ENCODE data around the gene NAPA. TPM values are rescaled to one million over a fixed set of nuclear protein-coding genes. Genes with fewer than 3 reads are reported as not detected.

Gene NAPA
- total and polyA plus RNA-seq, 10 of the 15 experiments (the other 5 are each of a cell fraction or from before 2014, with no cell fraction given): 8.2 to 193 (median 102) TPM

GRCh38 chr19:47512183-47512947 lies 2.5 kb downstream of the NAPA start:
- peak overlapping the region; percentile 88 for H3K4me2 ChIP-seq (ENCODE audit: control insufficient read depth, insufficient read depth)
- peaks cover 25% of the 10 kb centered on the region for H3K4me1 ChIP-seq (ENCODE audit: control insufficient read depth, insufficient read depth, low read length)
- peak overlapping the region; percentile 68 for H3K27ac ChIP-seq (ENCODE audit: control insufficient read depth, insufficient read depth)
- ATAC-seq (no peak), FAIRE-seq (no peak), DNase-seq (ENCODE audit: low read depth, low spot score) (no peak)
- ChIA-PET RAD21 (ENCODE audit: unreplicated experiment) (no interaction called here), SMC1A (ENCODE audit: uncharacterized antibody, unreplicated experiment) (interaction anchor here (0.6 to 3.2 kb wide), 4 partner anchors 28 to 810 kb away, joined by 3 to 16 read pairs (median 4); partner anchors contain the start of gene KPTN), POLR2A (no interaction called here), CTCF (interaction anchor here (1.1 to 2.2 kb wide), 5 partner anchors 24 to 194 kb away, joined by 3 to 7 read pairs (median 5); no protein-coding TSS in a partner anchor)
- H3K27me3 ChIP-seq (replicated peaks in 1 of 2; ENCODE audit: control insufficient read depth in 2 of 2, insufficient read depth in 2 of 2, low read length in 1 of 2): no peaks in the 10 kb centered on the region
- no peaks in the 10 kb centered on the region; the same call in 1 of the 2 replicates for H4K20me1 ChIP-seq (ENCODE audit: control insufficient read depth, insufficient read depth)
- H3K36me3 ChIP-seq (ENCODE audit: control insufficient read depth in 2 of 2, insufficient read depth in 2 of 2, low read length in 1 of 2): peaks cover 2 to 4% of the 10 kb centered on the region in 2 experiments; a peak in 3 of 4 replicates
- WGBS (ENCODE audit: insufficient coverage, insufficient replicate concordance, low lambda C conversion rate, missing lambda C conversion rate): 63% methylated on average over 11 of the region's 11 CpGs
- no peaks in the 10 kb centered on the region for H3K9me3 ChIP-seq (replicated peaks; ENCODE audit: control insufficient read depth, insufficient read depth, low read length)
- intact Hi-C loops (cut with micrococcal nuclease; ENCODE audit: unreplicated experiment) (loop anchor here (10.0 kb wide), 1 partner anchor 228 kb away; no protein-coding TSS in a partner anchor), in situ Hi-C loops (cut with MboI) (no loop called here)
- no peak overlapping the region for H2AFZ ChIP-seq (ENCODE audit: control insufficient read depth, low read depth, low read length)
- H3K79me2 ChIP-seq (ENCODE audit: control insufficient read depth, insufficient read depth, low read length): peaks cover 70% of the 10 kb centered on the region
- no TSS peak for BruUV-seq (replicated peaks)
- TF ChIP-seq ATF7 (IDR thresholded peaks at IDR 0.05; ENCODE audit: low read depth): peak; percentile 51
- no peak for TF ChIP-seq E2F4 (IDR thresholded peaks at IDR 0.05; ENCODE audit: low read depth, low read length)
- H3K9ac ChIP-seq (ENCODE audit: control insufficient read depth, insufficient read depth, low read length): peak overlapping the region; percentile 100
- H3K4me3 ChIP-seq: peak overlapping the region; percentile 66

GRCh38 chr19:47511681-47512080 lies 3.2 kb downstream of the NAPA start:
- no peaks in the 10 kb centered on the region for H3K27me3 ChIP-seq (replicated peaks in 1 of 2; ENCODE audit: control insufficient read depth in 2 of 2, insufficient read depth in 2 of 2, low read length in 1 of 2)
- ATAC-seq (no peak), DNase-seq (ENCODE audit: low read depth, low spot score) (no peak), FAIRE-seq (no peak)
- peak overlapping the region; percentile 66; the same call in 1 of the 2 replicates for H3K4me3 ChIP-seq
- ChIA-PET POLR2A (interaction anchor here (0.6 to 0.8 kb wide), 2 partner anchors 23 to 29 kb away, joined by 3 to 4 read pairs; no protein-coding TSS in a partner anchor), RAD21 (ENCODE audit: unreplicated experiment) (no interaction called here), SMC1A (ENCODE audit: uncharacterized antibody, unreplicated experiment) (interaction anchor here (0.6 to 3.2 kb wide), 2 partner anchors 28 to 809 kb away, joined by 3 to 16 read pairs; partner anchors contain the start of gene KPTN), CTCF (interaction anchor here (1.2 to 2.2 kb wide), 2 partner anchors 23 to 75 kb away, joined by 3 to 7 read pairs; no protein-coding TSS in a partner anchor)
- H4K20me1 ChIP-seq (ENCODE audit: control insufficient read depth, insufficient read depth): no peaks in the 10 kb centered on the region; the same call in 1 of the 2 replicates
- H3K36me3 ChIP-seq (ENCODE audit: control insufficient read depth in 2 of 2, insufficient read depth in 2 of 2, low read length in 1 of 2): peaks cover 7 to 8% of the 10 kb centered on the region in 2 experiments; a peak in 3 of 4 replicates
- no peak overlapping the region; the same call in 1 of the 2 replicates for H3K9ac ChIP-seq (ENCODE audit: control insufficient read depth, insufficient read depth, low read length)
- peaks cover 18% of the 10 kb centered on the region for H3K4me1 ChIP-seq (ENCODE audit: control insufficient read depth, insufficient read depth, low read length)
- in situ Hi-C loops (cut with MboI): no loop called here
- no peak overlapping the region for H2AFZ ChIP-seq (ENCODE audit: control insufficient read depth, low read depth, low read length)
- BruUV-seq (replicated peaks): no TSS peak
- 0 out of 2 replicates have a peak overlapping the region, but pooled peaks have one; percentile 1 for H3K4me2 ChIP-seq (ENCODE audit: control insufficient read depth, insufficient read depth)
- intact Hi-C loops (cut with micrococcal nuclease; ENCODE audit: unreplicated experiment): loop anchor here (10.0 kb wide), 1 partner anchor 227 kb away; no protein-coding TSS in a partner anchor
- no peak overlapping the region for H3K27ac ChIP-seq (ENCODE audit: control insufficient read depth, insufficient read depth)
- no peaks in the 10 kb centered on the region for H3K9me3 ChIP-seq (replicated peaks; ENCODE audit: control insufficient read depth, insufficient read depth, low read length)
- 97% methylated on average over 7 of the region's 7 CpGs for WGBS (ENCODE audit: insufficient coverage, insufficient replicate concordance, low lambda C conversion rate, missing lambda C conversion rate)
- H3K79me2 ChIP-seq (ENCODE audit: control insufficient read depth, insufficient read depth, low read length): peaks cover 73% of the 10 kb centered on the region
- TF ChIP-seq, protein P1, sequence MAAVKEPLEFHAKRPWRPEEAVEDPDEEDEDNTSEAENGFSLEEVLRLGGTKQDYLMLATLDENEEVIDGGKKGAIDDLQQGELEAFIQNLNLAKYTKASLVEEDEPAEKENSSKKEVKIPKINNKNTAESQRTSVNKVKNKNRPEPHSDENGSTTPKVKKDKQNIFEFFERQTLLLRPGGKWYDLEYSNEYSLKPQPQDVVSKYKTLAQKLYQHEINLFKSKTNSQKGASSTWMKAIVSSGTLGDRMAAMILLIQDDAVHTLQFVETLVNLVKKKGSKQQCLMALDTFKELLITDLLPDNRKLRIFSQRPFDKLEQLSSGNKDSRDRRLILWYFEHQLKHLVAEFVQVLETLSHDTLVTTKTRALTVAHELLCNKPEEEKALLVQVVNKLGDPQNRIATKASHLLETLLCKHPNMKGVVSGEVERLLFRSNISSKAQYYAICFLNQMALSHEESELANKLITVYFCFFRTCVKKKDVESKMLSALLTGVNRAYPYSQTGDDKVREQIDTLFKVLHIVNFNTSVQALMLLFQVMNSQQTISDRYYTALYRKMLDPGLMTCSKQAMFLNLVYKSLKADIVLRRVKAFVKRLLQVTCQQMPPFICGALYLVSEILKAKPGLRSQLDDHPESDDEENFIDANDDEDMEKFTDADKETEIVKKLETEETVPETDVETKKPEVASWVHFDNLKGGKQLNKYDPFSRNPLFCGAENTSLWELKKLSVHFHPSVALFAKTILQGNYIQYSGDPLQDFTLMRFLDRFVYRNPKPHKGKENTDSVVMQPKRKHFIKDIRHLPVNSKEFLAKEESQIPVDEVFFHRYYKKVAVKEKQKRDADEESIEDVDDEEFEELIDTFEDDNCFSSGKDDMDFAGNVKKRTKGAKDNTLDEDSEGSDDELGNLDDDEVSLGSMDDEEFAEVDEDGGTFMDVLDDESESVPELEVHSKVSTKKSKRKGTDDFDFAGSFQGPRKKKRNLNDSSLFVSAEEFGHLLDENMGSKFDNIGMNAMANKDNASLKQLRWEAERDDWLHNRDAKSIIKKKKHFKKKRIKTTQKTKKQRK (IDR thresholded peaks at IDR 0.05; ENCODE audit: low read depth, low read length): no peak
- TF ChIP-seq POLR2A (IDR thresholded peaks at IDR 0.05; ENCODE audit: low read depth, low read length): no peak
- TF ChIP-seq GABPA (IDR thresholded peaks at IDR 0.05; ENCODE audit: low read depth): no peak
- TF ChIP-seq EGR1 (IDR thresholded peaks at IDR 0.05; ENCODE audit: borderline replicate concordance in 1 of 2, low read depth in 2 of 2, low read length in 2 of 2): no peak
- no peak for TF ChIP-seq DPF2 (IDR thresholded peaks at IDR 0.05)
- TF ChIP-seq NFIC (IDR thresholded peaks at IDR 0.05; ENCODE audit: low read depth, low read length): no peak
- no peak for TF ChIP-seq PAX8 (IDR thresholded peaks at IDR 0.05)
- TF ChIP-seq CHD2 (IDR thresholded peaks at IDR 0.05; ENCODE audit: borderline replicate concordance, low read depth, low read length): no peak
- TF ChIP-seq SREBF1 (IDR thresholded peaks at IDR 0.05; ENCODE audit: low read length): no peak
- no peak for TF ChIP-seq SP1 (IDR thresholded peaks at IDR 0.05; ENCODE audit: low read depth, low read length)

Measured in GM12878 (cell line).